NCI-H510A (cell line): ENCODE results near the gene SFN.
"Not testable (repeated sequence)": the region's sequence is repeated elsewhere in the genome, so short reads cannot be mapped to it uniquely, and the experiment has no call there.

Experiments used
- DNase-seq: peaks from one replicate; lab custom pipeline; 2025; lab: John Stamatoyannopoulos, UW

The SFN gene

DNA sequence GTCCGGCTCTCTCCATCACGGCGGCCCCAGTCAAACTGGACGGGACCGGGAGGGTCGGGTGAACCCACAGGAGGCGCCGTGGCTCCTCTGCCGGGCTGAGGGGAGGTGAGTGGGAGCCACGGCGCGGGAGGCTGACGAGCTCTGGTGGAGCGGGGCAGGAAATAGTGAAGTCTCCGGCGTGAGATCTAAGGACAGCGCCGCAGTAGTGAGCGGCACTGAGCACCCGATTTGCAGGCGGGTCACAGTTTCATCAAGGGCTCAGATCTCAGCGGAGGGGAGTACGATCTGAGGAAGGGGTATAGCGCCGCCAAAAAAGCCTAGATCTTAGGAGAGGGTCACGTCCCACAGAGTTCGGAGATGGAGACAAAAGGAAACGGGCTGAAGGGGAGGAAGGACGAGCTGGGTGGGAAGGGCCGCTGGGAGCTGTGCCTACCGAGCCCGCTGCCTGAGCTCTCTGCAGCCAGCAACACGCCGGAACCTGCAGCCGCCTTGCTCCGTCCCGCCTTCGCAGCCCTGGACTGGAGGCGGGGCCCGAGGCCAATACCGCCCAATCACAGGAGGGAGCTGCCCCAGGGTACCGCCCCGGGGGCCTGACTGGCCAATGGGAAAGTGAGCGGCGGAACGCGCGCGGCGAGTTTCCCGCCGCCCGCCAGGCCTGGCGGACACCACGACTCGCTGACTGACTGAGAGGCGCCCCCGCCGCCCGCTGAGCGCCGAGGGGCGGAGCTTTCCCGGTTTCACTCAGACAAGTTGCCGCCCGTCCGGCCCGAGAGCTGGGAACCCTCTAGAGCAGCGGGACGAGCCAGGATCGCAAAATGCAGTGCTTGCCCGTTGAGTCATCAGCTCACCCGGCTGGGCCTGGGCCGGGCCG, 1.9 kb downstream of the SFN start:
- DNase-seq = peak; percentile 96

DNA sequence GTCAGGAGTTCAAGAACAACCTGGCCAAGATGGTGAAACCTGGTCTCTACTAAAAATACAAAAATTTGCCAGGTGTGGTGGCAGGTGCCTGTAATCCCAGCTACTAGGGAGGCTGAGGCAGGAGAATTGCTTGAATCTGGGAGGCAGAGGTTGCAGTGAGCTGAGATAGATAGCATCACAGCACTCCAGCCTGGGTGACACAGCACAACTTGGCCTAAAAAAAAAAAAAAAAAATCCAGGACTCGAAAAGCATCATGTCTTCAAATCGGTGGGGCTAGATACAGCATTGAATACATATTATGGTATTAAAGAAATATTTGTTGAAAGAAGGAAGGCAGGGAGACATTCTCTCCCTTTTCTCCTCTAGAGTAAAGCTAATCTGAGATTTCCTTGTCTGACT, 10.1 kb downstream of the SFN start:
- DNase-seq = not testable (repeated sequence)

DNA sequence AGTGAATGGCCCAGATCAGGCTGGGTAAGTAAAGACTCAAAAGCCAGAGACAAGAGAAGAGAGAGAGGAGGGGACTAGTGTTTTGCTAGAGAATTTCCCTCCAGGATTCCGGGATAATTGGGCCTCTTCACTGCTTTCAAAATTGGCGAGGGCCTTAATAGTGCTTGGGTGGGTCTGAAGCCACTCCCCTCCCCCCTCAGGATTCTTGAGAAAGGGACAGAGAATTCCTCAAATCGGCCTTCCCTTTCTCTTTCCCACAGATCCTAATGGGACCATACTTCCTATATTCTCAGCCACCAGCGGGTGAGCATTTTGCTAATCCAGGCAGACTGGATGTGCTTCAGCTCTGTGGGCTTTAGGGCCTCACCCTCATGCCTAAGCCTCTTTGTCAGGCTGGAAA, 11.9 kb downstream of the SFN start:
- no peak for DNase-seq

DNA sequence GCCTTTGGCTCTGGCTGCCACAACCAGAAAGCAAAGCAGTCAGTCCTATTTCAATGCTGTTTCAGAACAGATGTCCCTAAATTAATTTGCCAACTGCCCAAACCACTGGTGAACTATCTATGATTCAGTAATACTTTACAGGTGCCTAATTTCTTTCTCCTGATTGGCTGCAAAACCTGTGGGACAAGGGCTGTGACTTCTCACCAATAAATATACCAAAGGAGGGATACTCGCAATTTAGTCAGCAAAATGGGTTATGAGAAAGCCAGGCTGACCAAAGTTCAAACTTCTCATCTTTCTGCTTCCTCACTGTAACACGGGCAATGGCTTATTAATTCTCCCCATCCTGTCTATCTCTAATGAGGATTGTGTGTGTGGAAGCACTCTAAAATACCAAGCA, 14.4 kb downstream of the SFN start:
- no peak for DNase-seq

DNA sequence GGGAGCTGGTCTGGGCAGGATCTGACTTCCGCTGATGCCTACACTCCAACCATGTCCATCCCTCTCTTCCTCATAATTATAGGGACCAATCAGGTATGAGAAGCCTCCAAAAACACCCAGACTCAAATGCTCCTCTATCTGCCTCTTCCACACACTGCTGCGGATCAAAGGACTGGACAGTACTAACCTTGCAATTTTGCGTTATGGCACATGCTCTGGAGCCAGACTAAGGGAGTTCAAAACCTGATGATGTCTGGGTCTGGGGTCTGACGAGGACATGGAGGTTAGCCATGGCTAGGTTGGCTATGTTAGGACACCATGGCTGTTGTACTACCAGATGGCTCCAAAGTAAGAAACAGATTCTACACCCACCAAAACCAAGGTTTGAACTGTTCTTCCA, 16.8 kb downstream of the SFN start:
- no peak for DNase-seq

DNA sequence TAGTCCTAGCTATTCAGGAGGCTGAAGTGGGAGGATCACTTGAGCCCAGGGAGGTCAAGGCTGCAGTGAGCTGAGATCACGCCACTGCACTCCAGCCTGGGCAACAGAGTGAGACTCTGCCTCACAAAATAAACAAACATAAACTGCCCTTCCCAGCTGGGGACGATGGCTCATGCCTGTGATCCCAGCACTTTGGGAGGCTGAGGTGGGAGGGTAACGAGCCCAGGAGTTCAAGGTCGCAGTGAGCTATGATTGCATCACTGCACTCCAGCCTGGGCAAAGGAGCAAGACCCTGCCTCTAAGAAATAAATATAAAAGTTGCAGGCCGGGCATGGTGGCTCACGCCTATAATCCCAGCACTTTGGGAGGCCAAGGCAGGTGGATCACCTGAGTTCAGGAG, 18.7 kb downstream of the SFN start:
- DNase-seq = not testable (repeated sequence)

DNA sequence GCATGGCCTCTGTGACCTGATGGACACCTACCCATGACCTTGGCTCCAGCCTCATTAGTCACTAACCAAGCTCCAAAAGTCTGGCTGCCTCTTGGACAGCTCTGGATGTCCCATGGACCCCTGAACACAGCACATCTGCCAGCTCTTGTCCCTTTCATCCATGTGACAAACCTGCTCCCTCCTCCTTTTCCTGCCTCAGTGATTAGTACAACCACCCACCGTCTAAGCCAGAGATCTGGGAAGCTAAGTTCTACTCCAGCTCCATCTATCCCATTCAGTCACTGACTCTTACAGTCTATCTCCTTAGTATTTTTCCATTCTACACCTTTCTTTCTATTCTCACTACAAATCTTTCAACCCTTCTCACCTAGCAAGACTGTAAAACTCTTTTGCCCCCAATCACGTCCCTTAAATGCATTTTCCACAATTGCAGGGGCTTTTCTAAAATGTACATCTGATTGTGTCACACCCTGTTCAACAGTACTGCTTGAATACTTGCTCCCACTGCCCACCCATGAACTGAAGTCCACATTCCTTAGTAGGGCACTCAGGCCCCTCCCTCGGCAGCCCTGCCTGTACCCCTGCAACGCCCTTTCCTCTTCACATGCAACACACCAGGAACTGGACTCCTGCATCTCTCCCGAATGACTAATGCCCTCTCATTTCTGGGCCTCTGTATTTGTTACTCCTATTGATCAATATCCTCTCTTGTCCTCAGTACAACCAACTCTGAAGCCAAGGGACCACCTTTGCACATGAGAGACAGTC, 19.9 kb downstream of the SFN start:
- DNase-seq = no peak

DNA sequence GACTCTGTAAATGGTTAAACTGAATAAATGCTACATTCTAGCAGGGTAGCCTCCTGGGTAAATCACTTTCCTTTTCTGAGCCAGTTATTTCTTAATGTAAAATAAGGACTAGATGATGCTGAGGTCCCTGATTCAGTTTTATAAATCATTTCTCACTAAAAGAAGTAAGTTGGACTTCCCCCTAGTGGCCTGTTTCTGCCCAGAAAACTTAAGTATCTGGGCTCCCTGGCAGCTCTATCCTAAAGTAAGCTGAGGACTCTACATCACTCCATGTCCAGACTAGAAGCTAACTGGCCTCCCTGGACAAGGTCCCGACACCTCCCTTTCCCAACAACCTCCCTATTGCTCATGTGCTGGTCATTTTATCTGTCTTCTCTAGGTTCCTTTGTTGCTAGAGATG, 24.2 kb downstream of the SFN start:
- no peak for DNase-seq

DNA sequence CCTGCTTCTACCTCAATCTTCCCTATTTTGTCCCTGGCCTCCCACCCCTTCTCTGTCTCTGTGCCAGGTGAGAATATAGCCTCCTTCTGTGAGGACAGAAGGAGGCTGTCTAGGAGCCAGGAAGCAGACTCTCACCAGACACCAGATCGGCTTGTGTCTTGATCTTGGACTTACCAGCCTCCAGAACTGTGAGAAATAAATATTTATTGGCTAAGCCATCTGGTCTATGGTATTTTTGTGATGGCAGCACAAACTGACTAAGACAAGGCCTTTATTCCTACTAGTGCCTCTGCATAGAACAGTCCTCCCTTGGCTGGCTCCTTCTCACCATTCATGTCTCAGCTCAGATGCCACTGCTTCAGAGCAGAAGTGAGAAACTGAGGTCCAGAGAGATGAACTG, 25.3 kb downstream of the SFN start:
- no peak for DNase-seq

DNA sequence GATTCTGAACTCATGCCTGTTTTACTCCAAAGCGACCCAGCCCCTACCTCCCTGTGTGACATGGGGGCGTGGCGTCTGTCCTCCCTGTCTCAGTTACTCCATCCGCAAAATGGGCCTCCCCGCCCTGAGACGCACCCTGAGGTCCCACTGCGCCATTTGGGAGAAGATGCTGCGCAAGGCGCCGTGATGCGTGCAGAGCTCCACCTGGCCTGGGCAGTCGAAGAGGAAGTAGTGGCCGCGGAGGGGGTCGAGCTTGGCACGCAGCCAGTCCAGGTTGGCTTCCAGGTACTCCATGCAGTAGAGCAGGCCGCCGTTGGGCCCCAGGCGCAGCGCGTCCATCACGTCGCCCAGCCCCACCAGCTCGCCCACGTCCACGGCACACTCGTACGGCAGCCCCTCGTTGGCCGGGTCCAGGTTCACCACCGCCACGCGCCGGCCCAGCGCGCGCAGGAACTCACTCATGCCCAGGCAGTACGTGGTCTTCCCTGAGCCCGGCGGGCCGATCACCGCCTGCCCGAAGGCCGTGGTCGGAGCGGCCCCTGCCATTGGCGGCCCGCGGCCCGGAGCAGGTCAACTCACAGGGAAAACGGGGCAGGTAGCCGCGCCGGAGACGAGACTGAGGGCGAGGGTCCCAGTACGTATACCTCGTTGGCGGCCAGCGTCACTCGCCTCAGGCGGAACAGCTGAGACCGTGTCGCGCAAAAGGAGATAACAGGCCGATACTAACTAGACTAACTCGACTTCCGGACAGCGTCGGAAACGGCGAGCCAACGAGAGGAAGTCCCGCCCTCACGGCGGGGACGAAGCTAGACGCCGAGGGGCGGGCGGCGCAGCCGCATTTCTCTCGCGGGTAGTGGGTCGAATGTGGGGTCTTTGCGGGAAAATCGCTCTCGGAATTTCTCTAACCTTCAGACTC, 26.9 kb downstream of the SFN start, which contains the start of gene GPN2:
GPN2 (minus strand) TSS at position 733 of the 916 bp plus-strand sequence; CDS start at position 546, 187 bp downstream.
- DNase-seq = peak; percentile 61

DNA sequence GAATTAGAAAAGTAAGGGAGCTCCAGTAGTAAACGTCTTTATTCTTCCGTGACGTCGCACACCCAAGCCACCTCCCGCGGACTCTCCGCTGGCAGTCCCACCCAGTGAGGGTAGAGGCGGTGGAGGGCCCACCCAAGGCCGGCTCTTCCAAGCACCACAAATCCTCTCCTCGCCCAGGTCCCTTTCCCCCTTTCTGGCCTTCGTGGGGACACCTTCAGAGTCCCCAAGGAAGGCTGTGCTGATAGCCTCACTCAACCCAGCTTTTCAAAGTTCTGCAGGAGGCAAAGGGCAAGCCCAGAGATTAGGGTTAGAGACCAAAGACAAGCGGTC, 27.5 kb downstream of the SFN start:
- no peak for DNase-seq

DNA sequence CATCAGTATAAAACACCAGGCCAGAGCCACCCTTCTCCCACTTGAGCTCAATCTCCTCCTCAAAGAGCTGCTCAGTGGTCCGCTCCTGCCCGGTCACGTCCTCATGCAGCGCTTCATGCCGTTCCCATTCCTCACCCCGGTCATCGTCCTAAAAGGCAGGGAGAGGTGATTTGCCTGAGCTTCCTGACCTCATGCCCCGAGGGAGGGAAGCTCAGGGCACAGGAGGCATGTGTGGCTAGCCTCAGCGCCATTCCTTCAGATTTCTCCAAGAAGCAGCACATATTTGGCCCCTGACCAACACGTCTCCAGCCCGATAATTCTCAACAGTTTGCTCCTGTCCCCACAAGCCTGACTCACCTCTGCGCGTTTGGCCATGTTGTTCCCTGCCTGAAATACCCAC, 31.3 kb downstream of the SFN start:
- no peak for DNase-seq

DNA sequence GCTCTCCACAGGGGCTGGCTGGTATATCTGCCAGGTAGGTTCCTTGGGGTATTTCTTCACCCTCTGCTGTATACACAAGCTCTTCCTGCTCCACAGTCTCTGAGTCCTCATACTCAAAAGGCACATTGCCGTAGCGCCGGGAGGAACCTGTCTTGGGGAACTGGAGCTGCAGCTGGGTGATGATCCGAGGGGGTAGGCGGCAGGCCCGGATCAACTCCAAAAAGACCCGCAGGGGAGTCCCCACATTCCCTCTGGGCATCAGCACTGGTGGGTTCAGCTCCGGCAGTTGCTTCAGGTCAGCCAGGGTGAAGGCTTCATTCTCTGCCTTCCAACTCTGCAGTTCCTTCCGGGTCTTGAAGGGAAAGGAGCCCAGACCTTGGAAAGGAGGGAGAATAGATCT, 34.4 kb downstream of the SFN start:
- DNase-seq = no peak

DNA sequence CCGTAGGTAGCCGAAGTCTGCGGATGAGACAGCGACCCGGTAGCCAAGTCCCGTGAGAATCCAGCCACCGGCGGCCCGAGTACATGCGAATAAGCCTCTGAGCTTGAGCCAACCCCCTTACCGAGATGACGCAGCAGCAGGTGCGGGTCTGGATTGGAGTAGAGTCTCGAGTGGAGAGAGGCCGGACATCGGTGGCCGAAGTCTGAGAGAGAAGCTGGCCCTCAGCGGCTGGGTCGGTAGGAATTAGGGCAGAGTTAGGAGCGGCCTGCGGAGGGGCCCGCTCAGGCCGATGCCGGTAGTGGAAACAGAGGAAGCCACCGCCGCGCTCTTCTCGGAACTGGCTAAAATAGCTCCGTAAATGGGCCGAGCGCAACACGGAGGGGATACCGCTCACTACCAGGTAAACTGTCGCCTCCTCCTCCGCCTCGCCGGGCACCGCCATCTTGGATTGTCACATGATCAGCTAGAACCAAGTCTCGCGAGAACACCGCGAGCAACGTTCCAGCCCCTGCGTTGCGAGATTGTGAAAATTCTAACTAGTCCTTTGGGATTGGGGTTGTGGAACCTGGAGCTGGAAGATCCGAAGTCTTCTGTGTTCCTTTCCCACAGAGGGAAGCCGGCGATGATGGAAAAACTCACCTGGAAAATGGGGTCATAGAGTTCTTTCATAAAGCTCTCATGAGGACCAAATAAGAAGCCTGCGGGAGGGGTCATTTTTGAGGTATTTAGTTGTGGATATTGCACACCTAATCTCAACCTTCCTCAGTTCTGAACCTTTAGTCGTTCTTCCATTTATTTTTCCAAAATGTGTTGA, 37.3 kb downstream of the SFN start, which contains the start of gene GPATCH3:
GPATCH3 (minus strand) TSS at position 467 of the 814 bp plus-strand sequence; CDS start at position 442, 25 bp downstream.
- DNase-seq = peak; percentile 89

DNA sequence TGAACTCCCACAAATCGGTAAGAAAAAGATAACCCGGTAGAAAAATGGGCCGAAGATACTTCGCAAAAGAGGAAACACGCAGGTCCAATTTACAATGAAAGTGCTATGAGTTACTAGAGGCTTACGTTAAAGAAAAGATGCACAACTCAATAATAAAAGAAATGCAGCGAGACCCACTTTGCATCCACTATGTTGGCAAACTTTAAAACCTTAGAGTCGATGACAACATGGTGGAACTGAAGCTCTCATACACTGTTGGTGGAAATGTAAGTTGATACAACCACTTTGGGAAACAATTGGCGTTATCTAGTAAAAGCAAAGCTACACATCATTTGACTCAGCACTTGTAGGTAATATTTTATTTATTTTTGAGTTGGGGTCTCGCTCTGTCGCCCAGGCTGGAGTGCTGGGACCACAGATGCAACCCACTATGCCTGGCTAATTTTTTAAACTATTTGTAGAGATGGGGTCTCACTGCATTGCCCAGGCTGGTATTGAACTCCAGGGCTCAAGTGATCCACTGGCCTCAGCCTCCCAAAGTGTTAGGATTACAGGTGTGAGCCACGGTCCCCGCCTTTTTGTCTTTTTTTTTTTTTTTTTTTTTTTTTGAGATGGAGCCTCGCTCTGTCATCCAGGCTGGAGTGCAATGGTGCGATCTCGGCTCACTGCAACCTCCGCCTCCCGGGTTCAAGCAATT, 38.0 kb downstream of the SFN start:
- no peak for DNase-seq

DNA sequence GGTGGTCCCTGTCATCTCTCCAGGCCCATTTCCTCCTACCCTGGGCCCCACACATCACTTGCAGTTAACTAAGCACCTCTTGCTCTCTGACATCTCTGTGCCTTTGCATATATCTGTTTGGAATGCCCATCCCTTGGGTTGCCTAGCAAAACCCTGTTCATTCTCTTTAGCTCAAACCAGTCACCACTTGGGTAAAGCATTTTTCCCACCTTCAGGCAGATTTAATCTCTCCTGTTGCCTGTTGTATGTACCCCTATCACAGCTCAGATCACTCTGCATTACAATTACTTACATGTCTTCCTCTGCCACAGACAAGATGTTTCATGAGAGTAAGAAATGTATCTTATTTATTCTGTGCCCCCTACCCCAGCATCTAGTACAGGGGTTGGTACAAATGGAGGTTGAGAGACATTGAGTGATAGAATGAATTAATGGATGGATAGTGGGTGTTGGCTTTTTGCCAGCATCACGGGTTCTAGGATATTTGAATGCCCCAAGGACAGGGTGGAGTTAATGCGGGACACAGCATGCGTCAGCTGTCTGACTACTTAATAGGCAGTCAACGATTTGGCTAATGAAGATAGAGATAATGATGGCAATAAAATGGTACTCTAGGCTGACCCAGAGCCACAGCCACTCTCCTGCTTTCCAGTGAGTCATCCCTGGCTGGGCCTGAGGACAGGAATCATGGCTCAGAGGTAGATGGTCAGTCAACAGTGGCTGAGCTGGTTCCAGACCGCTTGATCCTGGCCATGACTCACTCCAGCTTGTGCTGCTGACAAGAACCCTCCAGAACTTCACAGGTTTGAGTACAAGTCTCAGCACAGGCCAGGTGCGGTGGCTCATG, 44.3 kb downstream of the SFN start:
- no peak for DNase-seq

DNA sequence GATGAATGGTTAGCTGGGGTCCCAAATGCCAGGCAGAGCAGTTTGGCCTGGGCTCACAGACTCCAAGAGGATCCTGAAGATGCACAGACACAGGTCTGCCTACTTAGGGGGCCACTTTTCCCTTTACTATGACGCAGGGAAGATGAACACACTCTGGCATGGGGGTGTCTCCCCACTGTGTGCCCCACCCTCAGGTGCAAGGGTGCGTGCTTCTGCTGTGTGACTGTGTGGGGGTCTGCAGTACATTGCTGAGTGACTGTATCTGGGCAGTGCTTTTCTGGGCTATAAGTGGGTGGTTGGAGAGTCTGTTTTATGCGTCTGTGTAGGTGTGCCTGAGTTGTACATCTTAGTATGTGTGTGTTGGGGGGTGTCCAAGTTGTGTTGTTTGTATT, 47.0 kb downstream of the SFN start:
- DNase-seq = no peak

DNA sequence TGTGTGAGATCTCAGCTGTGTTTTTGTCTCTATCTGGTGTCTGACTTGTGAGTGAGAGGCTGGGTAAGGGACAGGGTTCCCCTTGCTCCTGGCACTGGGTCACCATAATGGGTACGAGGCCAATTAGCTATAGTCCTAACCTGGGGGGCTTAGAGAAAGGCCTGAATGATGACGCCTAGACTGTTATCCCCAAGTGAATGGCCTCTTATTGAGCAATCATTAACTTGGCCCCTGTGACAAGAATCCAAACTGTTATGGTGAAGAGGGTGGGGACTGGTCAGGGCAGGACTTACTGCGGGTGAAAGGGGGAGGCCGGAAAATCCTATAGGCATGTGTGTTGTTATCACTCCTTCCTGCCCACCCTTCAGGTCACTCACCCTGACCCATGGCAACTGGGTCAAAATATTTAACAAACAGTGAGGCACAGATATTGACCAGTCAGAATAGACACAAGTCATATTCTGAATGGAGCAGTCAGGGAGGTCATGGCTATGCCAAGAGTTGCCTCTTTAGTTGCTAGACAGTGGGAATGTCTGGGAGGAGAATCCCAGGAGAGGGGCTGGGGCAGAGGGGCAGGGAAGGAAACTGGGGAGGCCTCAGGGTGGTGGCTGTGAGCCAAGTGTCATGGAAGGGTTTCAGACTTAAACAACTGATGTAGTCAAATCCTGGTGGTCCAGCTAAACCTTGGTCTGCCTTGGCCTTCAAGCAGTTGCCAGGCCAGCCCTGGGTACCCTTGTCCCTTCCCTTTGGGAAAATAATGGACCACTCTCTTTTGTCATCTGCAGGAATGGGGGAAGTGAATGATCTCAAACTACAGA, 47.6 kb downstream of the SFN start:
- DNase-seq = no peak
